Hepatocyte (in vitro differentiated cells): ENCODE data around the gene FAM53B. TPM values are rescaled to one million over a fixed set of nuclear protein-coding genes. Genes with fewer than 3 reads are reported as not detected.

Experiments
- DNase-seq: peaks from one replicate; pipeline ENCODE4 v3.0.0-alpha.2; 2016; ENCODE audit warnings: low spot score
- H2AFZ ChIP-seq: fragments of 200-600 bp; sonication (generic); 2 replicates; pipeline ENCODE4 v1.6.0; 2016; ENCODE audit warnings: antibody characterized with exemption, mild to moderate bottlenecking
- H3K27ac ChIP-seq: fragments of 200-600 bp; sonication (generic); 2 replicates; pipeline ENCODE4 v1.5.1; 2016; ENCODE audit warnings: mild to moderate bottlenecking
- H3K27me3 ChIP-seq: fragments of 200-600 bp; sonication (generic); 2 replicates; pipeline ENCODE4 v1.6.1; 2016
- H3K36me3 ChIP-seq: fragments of 200-600 bp; sonication (generic); replicated peaks from 2 replicates; pipeline ENCODE4 v1.5.1; 2016; ENCODE audit warnings: low read depth; ENCODE audit not compliant: insufficient read depth
- H3K4me1 ChIP-seq: fragments of 200-600 bp; sonication (generic); 2 replicates; pipeline ENCODE4 v1.5.1; 2016; ENCODE audit warnings: mild to moderate bottlenecking, moderate library complexity; ENCODE audit not compliant: insufficient read depth
- H3K4me2 ChIP-seq: fragments of 200-600 bp; sonication (generic); 2 replicates; pipeline ENCODE4 v1.6.0; 2016
- H3K4me3 ChIP-seq: fragments of 200-600 bp; sonication (generic); 2 replicates; pipeline ENCODE4 v1.5.1; 2016; ENCODE audit warnings: mild to moderate bottlenecking
- H3K79me2 ChIP-seq: fragments of 200-600 bp; sonication (generic); 2 replicates; pipeline ENCODE4 v1.6.0; 2017; ENCODE audit warnings: mild to moderate bottlenecking
- H3K9me2 ChIP-seq: fragments of 200-600 bp; sonication (generic); replicated peaks from 2 replicates; pipeline ENCODE4 v1.6.0; 2017; ENCODE audit warnings: mild to moderate bottlenecking; ENCODE audit not compliant: insufficient read depth
- H3K9me3 ChIP-seq: fragments of 200-600 bp; sonication (generic); 2 replicates; pipeline ENCODE4 v1.5.1; 2016; ENCODE audit warnings: low read depth, mild to moderate bottlenecking
- H4K20me1 ChIP-seq: fragments of 200-600 bp; sonication (generic); 2 replicates; pipeline ENCODE4 v1.6.0; 2016; ENCODE audit warnings: mild to moderate bottlenecking; ENCODE audit not compliant: insufficient read depth, poor library complexity, severe bottlenecking
- CTCF ChIP-seq: fragments of 200-600 bp; sonication (generic); IDR thresholded peaks from 2 replicates; pipeline ENCODE4 v1.5.1; 2016; ENCODE audit warnings: antibody characterized with exemption, mild to moderate bottlenecking; ENCODE audit not compliant: poor library complexity
- EZH2 ChIP-seq: fragments of 200-600 bp; sonication (generic); IDR thresholded peaks from 2 replicates; pipeline ENCODE4 v1.6.1; 2016; ENCODE audit warnings: antibody characterized with exemption, mild to moderate bottlenecking, borderline replicate concordance
- EZH2phosphoT487 ChIP-seq: fragments of 200-600 bp; sonication (generic); IDR thresholded peaks from one replicate; pipeline ENCODE4 v1.6.1; 2018; ENCODE audit warnings: antibody characterized with exemption, mild to moderate bottlenecking, low read depth, moderate library complexity; ENCODE audit not compliant: unreplicated experiment, severe bottlenecking
- WGBS: methylation state at CpG from one replicate; pipeline ENCODE4 v1.1.6; 2016; ENCODE audit warnings: low lambda C conversion rate; ENCODE audit errors: missing lambda C conversion rate; 5-methylcytosine and 5-hydroxymethylcytosine counted together
- polyA plus RNA-seq: library from polyadenylated mRNA; unstranded; fragments of >200 nt; fragmentation: Nextera tagmentation; extraction: Ambion mirVana; gene quantifications from 2 replicates; pipeline ENCODE4 v1.2.1, GENCODE V29; 2016
- total RNA-seq: library from RNA; depleted of rRNA; stranded (reverse); fragments of >200 nt; gene quantifications from 2 replicates; pipeline ENCODE4 v1.2.3, GENCODE V29; 2014

FAM53B gene
- total and polyA plus RNA-seq, 2 experiments from 2014 or later: 10.3 to 23.6 TPM

DNA sequence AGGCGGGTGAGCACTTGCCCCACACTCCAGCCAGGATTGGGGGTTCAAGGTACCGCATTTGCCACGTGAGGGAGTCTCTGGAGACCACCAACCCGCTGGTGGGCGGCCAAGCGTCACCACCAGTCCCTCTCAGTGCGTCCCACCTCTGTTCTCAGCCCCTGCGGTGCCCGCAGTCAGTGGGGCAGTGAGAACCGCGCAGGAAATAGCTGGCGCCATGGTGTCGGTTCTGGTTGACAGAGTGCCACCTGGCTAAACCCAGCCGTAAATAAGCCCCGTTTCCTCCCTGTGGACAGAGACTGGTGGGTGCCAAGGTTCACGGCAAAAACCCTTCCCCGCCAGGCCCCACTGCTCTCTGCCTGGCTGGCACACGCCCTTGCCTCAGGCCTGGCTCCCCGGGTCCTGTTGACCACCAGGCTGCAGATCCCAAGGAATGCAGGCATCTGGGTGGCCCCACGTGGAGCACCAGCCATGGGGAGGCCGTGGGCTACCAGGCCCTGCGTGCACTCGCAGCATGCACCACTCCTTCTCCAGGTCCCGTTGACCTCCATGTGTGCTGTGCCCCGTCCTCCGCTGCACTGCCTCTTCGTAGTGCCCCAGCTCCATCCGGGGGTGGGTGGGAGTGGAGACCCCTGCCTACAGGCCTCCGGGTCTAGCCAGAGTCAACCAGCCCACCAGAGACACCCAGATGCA, 142.6 kb downstream of the FAM53B start:
- TF ChIP-seq CTCF (no peak), EZH2phosphoT487 (no peak), EZH2 (no peak)
- Histone ChIP-seq H3K4me2 (no peak overlapping the region), H3K9me3 (no peaks in the 10 kb centered on the region), H3K9me2 (no peaks in the 10 kb centered on the region), H4K20me1 (no peaks in the 10 kb centered on the region), H3K4me3 (no peak overlapping the region), H3K79me2 (no peaks in the 10 kb centered on the region), H2AFZ (no peak overlapping the region), H3K4me1 (no peaks in the 10 kb centered on the region), H3K27ac (no peak overlapping the region), H3K27me3 (no peaks in the 10 kb centered on the region), H3K36me3 (no peaks in the 10 kb centered on the region)
- WGBS: 91% methylated on average over 26 of the region's 29 CpGs
- no peak for DNase-seq

DNA sequence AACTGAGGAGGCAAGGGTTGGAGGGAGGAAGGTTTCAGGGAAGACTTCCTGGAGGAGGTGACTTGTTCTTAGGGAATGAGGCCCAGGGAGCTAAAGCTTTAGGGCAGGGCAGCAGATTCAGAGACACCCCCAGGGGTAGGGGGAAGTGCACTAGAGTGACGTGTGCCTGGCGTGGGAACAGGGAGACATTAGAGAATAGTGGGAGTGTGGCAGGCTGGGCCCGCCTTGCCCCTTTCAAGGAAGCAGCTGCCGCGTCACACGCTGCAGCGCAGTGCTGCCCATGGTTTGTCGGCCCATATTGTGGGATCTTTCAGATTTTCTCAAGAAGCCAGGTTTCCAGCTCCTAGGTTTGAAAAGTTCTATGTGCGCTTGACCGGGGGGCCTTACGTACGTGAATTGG, 143.2 kb downstream of the FAM53B start:
- Histone ChIP-seq H3K27ac (no peak overlapping the region), H3K4me2 (no peak overlapping the region), H3K4me1 (no peaks in the 10 kb centered on the region), H3K36me3 (no peaks in the 10 kb centered on the region), H3K9me2 (no peaks in the 10 kb centered on the region), H4K20me1 (no peaks in the 10 kb centered on the region), H3K79me2 (no peaks in the 10 kb centered on the region), H2AFZ (no peak overlapping the region), H3K27me3 (no peaks in the 10 kb centered on the region), H3K9me3 (no peaks in the 10 kb centered on the region), H3K4me3 (no peak overlapping the region)
- 96% methylated on average over 12 of the region's 12 CpGs for whole genome bisulfite sequencing
- TF ChIP-seq EZH2 (no peak), CTCF (no peak), EZH2phosphoT487 (no peak)
- DNase-seq: no peak

GRCh38 chr10:124600051-124600880, 143.9 kb downstream of the FAM53B start:
- no peak for TF ChIP-seq EZH2phosphoT487
- TF ChIP-seq CTCF: no peak
- TF ChIP-seq EZH2: no peak
- 94% methylated on average over 18 of the region's 18 CpGs for WGBS

More at GRCh38 chr10:124600051-124600880, 143.9 kb downstream of the FAM53B start:
- Histone ChIP-seq H3K4me2 (no peak overlapping the region), H2AFZ (no peak overlapping the region), H3K9me2 (no peaks in the 10 kb centered on the region), H3K9me3 (no peaks in the 10 kb centered on the region), H3K79me2 (no peaks in the 10 kb centered on the region), H3K27ac (no peak overlapping the region), H3K36me3 (no peaks in the 10 kb centered on the region), H4K20me1 (no peaks in the 10 kb centered on the region), H3K27me3 (no peaks in the 10 kb centered on the region), H3K4me3 (no peak overlapping the region), H3K4me1 (no peaks in the 10 kb centered on the region)
- DNase-seq: no peak
